ENCODE data around the gene TREML4.

DNA sequence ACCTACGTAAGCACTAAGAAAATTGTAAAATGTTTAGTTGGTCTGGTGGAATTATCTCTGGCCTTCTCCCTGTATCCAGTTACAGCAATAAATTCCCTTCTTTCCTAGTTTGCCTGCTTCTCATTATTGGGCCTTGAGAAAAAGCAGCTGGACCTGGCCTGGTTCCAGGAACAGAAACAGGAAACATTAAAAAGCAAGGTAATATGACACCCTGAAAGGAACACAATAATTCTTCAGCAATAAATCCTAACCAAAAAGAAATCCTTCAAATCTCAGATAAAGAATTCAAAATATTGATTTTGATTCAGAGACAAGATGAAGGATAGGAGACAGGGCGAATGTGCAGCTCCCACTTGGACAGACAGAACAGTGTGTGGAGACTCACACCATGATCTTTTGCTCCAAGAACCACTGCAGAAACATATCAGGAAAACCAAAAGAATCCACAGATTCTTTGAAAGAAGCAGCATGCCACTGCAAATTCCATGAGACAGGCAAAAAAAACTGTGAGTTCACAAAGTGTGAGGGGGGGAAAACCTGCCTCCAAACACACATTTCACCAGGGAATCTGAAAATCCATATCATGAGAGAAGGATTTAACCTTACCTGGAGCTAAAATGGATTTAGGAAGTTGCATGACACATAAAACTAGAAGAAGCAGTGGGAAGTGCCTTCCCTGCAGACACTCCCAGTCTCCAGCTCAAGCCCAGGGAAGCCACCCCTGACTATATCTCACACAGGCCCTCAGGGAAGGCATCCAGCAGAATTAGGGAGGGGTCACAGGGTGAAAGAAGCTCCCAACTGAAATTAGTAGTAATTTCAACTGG, 29.4 kb downstream of the TREML4 start:
- TF ChIP-seq, protein P1, sequence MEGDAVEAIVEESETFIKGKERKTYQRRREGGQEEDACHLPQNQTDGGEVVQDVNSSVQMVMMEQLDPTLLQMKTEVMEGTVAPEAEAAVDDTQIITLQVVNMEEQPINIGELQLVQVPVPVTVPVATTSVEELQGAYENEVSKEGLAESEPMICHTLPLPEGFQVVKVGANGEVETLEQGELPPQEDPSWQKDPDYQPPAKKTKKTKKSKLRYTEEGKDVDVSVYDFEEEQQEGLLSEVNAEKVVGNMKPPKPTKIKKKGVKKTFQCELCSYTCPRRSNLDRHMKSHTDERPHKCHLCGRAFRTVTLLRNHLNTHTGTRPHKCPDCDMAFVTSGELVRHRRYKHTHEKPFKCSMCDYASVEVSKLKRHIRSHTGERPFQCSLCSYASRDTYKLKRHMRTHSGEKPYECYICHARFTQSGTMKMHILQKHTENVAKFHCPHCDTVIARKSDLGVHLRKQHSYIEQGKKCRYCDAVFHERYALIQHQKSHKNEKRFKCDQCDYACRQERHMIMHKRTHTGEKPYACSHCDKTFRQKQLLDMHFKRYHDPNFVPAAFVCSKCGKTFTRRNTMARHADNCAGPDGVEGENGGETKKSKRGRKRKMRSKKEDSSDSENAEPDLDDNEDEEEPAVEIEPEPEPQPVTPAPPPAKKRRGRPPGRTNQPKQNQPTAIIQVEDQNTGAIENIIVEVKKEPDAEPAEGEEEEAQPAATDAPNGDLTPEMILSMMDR (IDR thresholded peaks at IDR 0.05; ENCODE audit: low read depth, low read length, missing input control) = no peak
- no peak for TF ChIP-seq TAF1 (conservative IDR thresholded peaks at IDR 0.05)
- no peak for TF ChIP-seq SP1 (IDR thresholded peaks at IDR 0.05)
- TF ChIP-seq NR2F2 (IDR thresholded peaks at IDR 0.05) = no peak
- TF ChIP-seq, protein P2, sequence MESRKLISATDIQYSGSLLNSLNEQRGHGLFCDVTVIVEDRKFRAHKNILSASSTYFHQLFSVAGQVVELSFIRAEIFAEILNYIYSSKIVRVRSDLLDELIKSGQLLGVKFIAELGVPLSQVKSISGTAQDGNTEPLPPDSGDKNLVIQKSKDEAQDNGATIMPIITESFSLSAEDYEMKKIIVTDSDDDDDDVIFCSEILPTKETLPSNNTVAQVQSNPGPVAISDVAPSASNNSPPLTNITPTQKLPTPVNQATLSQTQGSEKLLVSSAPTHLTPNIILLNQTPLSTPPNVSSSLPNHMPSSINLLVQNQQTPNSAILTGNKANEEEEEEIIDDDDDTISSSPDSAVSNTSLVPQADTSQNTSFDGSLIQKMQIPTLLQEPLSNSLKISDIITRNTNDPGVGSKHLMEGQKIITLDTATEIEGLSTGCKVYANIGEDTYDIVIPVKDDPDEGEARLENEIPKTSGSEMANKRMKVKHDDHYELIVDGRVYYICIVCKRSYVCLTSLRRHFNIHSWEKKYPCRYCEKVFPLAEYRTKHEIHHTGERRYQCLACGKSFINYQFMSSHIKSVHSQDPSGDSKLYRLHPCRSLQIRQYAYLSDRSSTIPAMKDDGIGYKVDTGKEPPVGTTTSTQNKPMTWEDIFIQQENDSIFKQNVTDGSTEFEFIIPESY (IDR thresholded peaks at IDR 0.05) = no peak
- no peak for TF ChIP-seq RAD21 (IDR thresholded peaks at IDR 0.05)
- no peak for TF ChIP-seq RXRA (IDR thresholded peaks at IDR 0.05)
- TF ChIP-seq, protein P3, sequence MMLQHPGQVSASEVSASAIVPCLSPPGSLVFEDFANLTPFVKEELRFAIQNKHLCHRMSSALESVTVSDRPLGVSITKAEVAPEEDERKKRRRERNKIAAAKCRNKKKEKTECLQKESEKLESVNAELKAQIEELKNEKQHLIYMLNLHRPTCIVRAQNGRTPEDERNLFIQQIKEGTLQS (IDR thresholded peaks at IDR 0.05) = no peak
